ENCODE results near the gene FXYD5.

Gene FXYD5

DNA sequence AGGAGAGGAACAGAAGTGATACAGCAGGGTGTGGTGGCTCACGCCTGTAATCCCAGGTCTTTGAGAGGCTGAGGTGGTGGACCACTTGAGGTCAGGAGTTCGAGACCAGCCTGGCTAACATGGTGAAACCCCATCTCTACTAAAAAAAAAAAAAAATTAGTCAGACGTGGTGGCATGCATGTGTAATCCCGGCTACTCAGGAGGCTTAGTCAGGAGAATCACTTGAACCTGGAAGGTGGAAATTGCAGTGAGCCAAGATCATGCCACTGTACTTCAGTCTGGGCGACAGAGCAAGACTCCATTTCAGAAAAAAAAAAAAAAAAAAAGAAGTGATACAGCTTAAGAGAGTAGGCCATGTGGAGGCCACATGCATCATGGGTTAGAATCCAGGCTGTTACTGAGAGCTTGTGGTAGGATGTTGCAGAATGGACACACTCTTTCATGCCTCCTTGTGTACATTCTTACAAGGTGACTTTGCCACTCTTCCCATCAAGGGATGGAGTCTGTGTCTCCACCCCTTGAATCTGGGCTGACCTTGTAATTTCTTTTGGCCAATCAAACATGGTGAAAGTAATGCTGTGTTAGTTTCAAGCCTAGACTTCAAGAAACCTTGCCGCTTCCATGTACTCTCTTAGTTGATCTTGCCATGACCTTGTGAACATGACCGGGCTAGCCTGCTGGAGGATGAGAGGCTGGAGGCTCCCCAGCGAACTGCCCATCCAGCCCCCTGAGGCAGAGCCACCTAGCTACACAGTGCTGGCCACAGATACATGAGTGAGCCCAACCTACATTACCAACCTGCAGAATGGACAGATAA, 61.7 kb downstream of the FXYD5 start:
- no peak for DNase-seq (ENCODE audit: low read depth)

- DNase-seq (ENCODE audit: low read depth): peak; percentile 12
These were observed 62.5 kb downstream of the FXYD5 start for GRCh38 chr19:35216833-35217648.

DNA sequence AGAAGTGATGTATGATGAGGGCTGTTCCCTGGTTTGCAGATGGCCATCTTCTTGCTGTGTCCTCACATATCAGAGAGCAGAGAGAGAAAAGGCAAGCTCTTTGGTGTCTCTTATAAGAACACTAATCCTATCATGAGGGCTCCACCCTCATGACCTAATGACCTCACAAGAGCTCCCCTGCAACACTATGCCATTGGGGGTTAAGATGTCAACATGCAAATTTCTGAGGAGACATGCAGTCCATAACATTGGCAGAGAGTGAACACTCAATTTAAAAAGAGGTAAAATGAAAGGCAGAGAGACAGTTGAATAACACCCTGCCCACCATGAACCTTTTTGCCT, 63.1 kb downstream of the FXYD5 start:
- no peak for DNase-seq (ENCODE audit: low read depth)

- DNase-seq (ENCODE audit: low read depth): no peak
These were observed 64.5 kb downstream of the FXYD5 start for GRCh38 chr19:35219008-35219407.
